Chondrocyte (in vitro differentiated cells): ENCODE measurements around the gene ZDHHC7. TPM values are rescaled to one million over a fixed set of nuclear protein-coding genes. Genes with fewer than 3 reads are reported as not detected.

Source experiments
- DNase-seq: peaks from one replicate; pipeline ENCODE4 v3.0.0; 2021; ENCODE audit warnings: mixed read lengths, low spot score
- H3K27ac Mint-ChIP-seq: one replicate; pipeline ENCODE4 v1.8.0; 2021; ENCODE audit warnings: mild to moderate bottlenecking, moderate library complexity, mixed read lengths; ENCODE audit not compliant: unreplicated experiment
- H3K27me3 Mint-ChIP-seq: 2 replicates; pipeline ENCODE4 v1.8.0; 2021; ENCODE audit warnings: low read depth, mixed read lengths
- H3K36me3 Mint-ChIP-seq: 2 replicates; pipeline ENCODE4 v1.8.0; 2021; ENCODE audit warnings: low read depth, mixed read lengths
- H3K4me1 Mint-ChIP-seq: 2 replicates; pipeline ENCODE4 v1.8.0; 2021; ENCODE audit warnings: low read depth, mild to moderate bottlenecking, mixed read lengths
- H3K4me3 Mint-ChIP-seq: one replicate; pipeline ENCODE4 v1.8.0; 2021; ENCODE audit warnings: mild to moderate bottlenecking, moderate library complexity, mixed read lengths; ENCODE audit not compliant: unreplicated experiment
- H3K9me3 Mint-ChIP-seq: 2 replicates; pipeline ENCODE4 v1.8.0; 2021; ENCODE audit warnings: low read depth, mixed read lengths
- total RNA-seq: library from RNA; stranded (reverse); gene quantifications from 3 replicates; pipeline ENCODE4 v1.2.1, GENCODE V29; 2021
- TF ChIP-seq, protein P1 (sequence below): fragments of 200-600 bp; sonication (generic); IDR thresholded peaks from 2 replicates; pipeline ENCODE4 v1.5.0; 2021; ENCODE audit warnings: antibody characterized with exemption, mild to moderate bottlenecking, moderate library complexity

ZDHHC7 gene
- total RNA-seq, 1 donor from 2014 or later: 50.2 TPM

DNA sequence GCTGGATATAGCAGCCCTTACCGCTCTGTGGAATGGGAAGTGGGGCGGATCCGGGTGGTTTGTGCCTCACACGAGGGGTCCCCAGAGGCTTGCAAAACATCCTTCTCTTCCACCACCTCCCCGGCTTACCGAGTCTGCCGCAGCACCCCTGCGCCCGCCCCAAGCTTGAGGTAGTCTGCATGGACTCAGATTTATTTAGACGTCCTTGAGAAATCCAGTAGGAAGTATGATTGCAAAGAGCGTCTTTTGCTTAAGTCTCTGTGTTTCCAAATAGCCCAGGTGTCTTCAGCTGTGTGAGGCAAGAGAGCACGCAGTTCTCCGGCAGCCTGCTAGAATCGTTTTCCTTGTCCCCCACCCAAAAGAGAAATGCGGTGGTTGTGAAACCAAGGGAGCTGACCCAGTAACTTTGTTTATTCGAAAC lies 18.7 kb upstream of the ZDHHC7 start:
- no peaks in the 10 kb centered on the region for H3K27me3 Mint-ChIP-seq
- peaks cover 32% of the 10 kb centered on the region for H3K4me1 Mint-ChIP-seq
- H3K9me3 Mint-ChIP-seq: no peaks in the 10 kb centered on the region
- peaks cover 3% of the 10 kb centered on the region for H3K36me3 Mint-ChIP-seq
- TF ChIP-seq, protein P1, sequence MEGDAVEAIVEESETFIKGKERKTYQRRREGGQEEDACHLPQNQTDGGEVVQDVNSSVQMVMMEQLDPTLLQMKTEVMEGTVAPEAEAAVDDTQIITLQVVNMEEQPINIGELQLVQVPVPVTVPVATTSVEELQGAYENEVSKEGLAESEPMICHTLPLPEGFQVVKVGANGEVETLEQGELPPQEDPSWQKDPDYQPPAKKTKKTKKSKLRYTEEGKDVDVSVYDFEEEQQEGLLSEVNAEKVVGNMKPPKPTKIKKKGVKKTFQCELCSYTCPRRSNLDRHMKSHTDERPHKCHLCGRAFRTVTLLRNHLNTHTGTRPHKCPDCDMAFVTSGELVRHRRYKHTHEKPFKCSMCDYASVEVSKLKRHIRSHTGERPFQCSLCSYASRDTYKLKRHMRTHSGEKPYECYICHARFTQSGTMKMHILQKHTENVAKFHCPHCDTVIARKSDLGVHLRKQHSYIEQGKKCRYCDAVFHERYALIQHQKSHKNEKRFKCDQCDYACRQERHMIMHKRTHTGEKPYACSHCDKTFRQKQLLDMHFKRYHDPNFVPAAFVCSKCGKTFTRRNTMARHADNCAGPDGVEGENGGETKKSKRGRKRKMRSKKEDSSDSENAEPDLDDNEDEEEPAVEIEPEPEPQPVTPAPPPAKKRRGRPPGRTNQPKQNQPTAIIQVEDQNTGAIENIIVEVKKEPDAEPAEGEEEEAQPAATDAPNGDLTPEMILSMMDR: no peak
- H3K4me3 Mint-ChIP-seq: no peak overlapping the region
- no peak overlapping the region for H3K27ac Mint-ChIP-seq
- no peak for DNase-seq

DNA sequence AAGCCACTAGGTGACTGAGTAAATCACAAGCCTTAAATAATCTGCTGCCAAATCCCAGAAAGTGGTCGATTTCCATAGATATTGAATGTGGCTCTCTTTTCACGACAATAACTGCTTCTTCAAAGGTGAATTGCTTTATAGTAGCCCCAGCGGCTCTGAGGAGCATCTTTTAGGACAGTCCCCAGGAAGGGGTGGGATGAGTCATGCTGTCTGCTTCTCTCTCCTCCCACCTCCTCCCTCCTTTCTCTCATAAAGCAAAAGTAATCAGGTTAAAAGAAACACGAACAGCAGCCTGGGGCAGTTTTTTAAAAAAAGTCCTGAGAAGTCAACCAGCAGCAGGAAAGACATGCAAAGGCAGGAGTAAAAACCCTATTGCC lies 18.1 kb upstream of the ZDHHC7 start:
- Mint-ChIP-seq H3K9me3 (no peaks in the 10 kb centered on the region), H3K4me3 (peak overlapping the region; percentile 81), H3K27ac (peak overlapping the region; percentile 90), H3K4me1 (peaks cover 32% of the 10 kb centered on the region), H3K36me3 (peaks cover 3% of the 10 kb centered on the region), H3K27me3 (no peaks in the 10 kb centered on the region)
- TF ChIP-seq, protein P1: peak; percentile 35
- DNase-seq: no peak

- Mint-ChIP-seq H3K27me3 (no peaks in the 10 kb centered on the region), H3K4me3 (peak overlapping the region; percentile 81), H3K9me3 (no peaks in the 10 kb centered on the region), H3K27ac (peak overlapping the region; percentile 90), H3K36me3 (peaks cover 3% of the 10 kb centered on the region), H3K4me1 (peaks cover 32% of the 10 kb centered on the region)
- DNase-seq: no peak
- TF ChIP-seq, protein P1: no peak
These were observed 17.5 kb upstream of the ZDHHC7 start for GRCh38 chr16:85028685-85029407.

- peaks cover 32% of the 10 kb centered on the region for H3K4me1 Mint-ChIP-seq
- H3K27me3 Mint-ChIP-seq: no peaks in the 10 kb centered on the region
- H3K9me3 Mint-ChIP-seq: no peaks in the 10 kb centered on the region
- peak overlapping the region; percentile 81 for H3K4me3 Mint-ChIP-seq
- peak overlapping the region; percentile 90 for H3K27ac Mint-ChIP-seq
- peaks cover 3% of the 10 kb centered on the region for H3K36me3 Mint-ChIP-seq
- no peak for DNase-seq
- TF ChIP-seq, protein P1: peak; percentile 67
These were observed 16.8 kb upstream of the ZDHHC7 start for GRCh38 chr16:85027958-85028684.

DNA sequence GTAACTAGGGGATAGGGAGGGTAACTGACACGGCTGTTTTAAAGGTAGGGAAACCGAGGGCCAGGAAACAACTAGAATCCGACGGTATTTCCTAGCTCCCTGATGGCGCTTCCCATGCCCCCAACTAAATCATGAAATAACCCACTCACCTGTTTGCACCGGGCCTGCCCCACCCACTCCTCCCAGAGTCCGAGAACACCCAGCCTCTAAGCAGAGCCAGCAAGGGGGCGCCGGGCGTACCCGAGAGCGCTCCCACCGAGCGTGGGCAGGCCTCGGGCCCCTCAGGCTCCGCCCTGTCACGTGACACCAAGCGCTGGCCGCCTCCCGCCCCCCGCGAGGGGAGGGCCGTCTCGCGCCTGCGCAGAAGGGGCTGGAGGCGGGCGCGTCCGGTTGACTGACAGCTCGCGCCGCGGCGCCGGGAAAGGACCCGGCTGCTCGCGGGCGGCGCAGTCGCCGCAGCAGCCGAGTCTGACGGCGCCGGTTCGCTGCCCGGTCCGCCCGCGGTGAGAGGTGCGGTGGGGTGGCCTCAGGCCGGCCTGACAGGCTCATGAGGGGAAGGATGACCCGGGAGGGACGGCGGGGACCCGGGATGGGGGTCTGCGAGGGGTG lies 16.1 kb upstream of the ZDHHC7 start, which contains the start of gene KIAA0513:
Gene KIAA0513, plus strand, starts transcription at position 447 of the 609 bp plus-strand sequence. CDS start 39,277 bp downstream, outside the sequence.
- H3K9me3 Mint-ChIP-seq: peaks cover 5% of the 10 kb centered on the region
- H3K27ac Mint-ChIP-seq: peak within 1 kb of the TSS; percentile 90
- TF ChIP-seq, protein P1: no peak
- H3K27me3 Mint-ChIP-seq: no peaks in the 10 kb centered on the region
- peaks cover 3% of the 10 kb centered on the region for H3K36me3 Mint-ChIP-seq
- H3K4me1 Mint-ChIP-seq: peaks cover 32% of the 10 kb centered on the region
- peak within 1 kb of the TSS; percentile 83 for H3K4me3 Mint-ChIP-seq
- no peak for DNase-seq
